ENCODE results near the gene SH3BP1.

GRCh38 chr22:37626144-37626543 lies 13.3 kb upstream of the SH3BP1 start:
- TF ChIP-seq EZH2 (IDR thresholded peaks at IDR 0.05; ENCODE audit: borderline replicate concordance, low read depth, low read length, poor library complexity, severe bottlenecking) (no peak), CTCF (conservative IDR thresholded peaks at IDR 0.05; ENCODE audit: low read depth, low read length) (no peak)
